GM19239 (cell line): ENCODE results near the gene FAM168A.

ENCODE experiments used
- DNase-seq: peaks from one replicate; pipeline ENCODE4 v3.0.0; 2011; ENCODE audit warnings: low spot score; ENCODE audit not compliant: insufficient read length
- FAIRE-seq: peaks from 2 replicates; lab custom pipeline; 2011; peaks lifted over from hg19 to GRCh38; lab: Jason Lieb, UNC

FAM168A gene

GRCh38 chr11:73382747-73383146 lies 215.2 kb downstream of the FAM168A start:
- no peak for DNase-seq
- FAIRE-seq = no peak

- no peak for DNase-seq
- no peak for FAIRE-seq
Observed at GRCh38 chr11:73382183-73382582, 215.7 kb downstream of the FAM168A start.

- no peak for DNase-seq
- no peak for FAIRE-seq
Observed at GRCh38 chr11:73381589-73381988, 216.3 kb downstream of the FAM168A start.

- DNase-seq (no peak), FAIRE-seq (no peak)
Observed at GRCh38 chr11:73380897-73381410, 217.0 kb downstream of the FAM168A start.

GRCh38 chr11:73380331-73380730 lies 217.6 kb downstream of the FAM168A start:
- FAIRE-seq = no peak
- no peak for DNase-seq

GRCh38 chr11:73379189-73379880 lies 218.6 kb downstream of the FAM168A start:
- FAIRE-seq (no peak), DNase-seq (no peak)

GRCh38 chr11:73376803-73377629 lies 220.9 kb downstream of the FAM168A start:
- DNase-seq (peak; percentile 63), FAIRE-seq (peak; percentile 88)

GRCh38 chr11:73376160-73376802 lies 221.6 kb downstream of the FAM168A start, which contains the start of gene RELT:
RELT (plus strand) TSS chr11:73376399; CDS start chr11:73389137, 12,738 bp downstream.
- FAIRE-seq (peak; percentile 94), DNase-seq (peak; percentile 96)

- no peak for FAIRE-seq
- no peak for DNase-seq
Observed at GRCh38 chr11:73375830-73376159, 222.1 kb downstream of the FAM168A start.

GRCh38 chr11:73374151-73374550 lies 223.8 kb downstream of the FAM168A start:
- FAIRE-seq (no peak), DNase-seq (no peak)

GRCh38 chr11:73372375-73372993 lies 225.4 kb downstream of the FAM168A start:
- DNase-seq = no peak
- FAIRE-seq = peak; percentile 51

GRCh38 chr11:73367482-73368024 lies 230.4 kb downstream of the FAM168A start:
- FAIRE-seq = no peak
- DNase-seq = no peak

GRCh38 chr11:73366953-73367352 lies 231.0 kb downstream of the FAM168A start:
- no peak for FAIRE-seq
- no peak for DNase-seq

GRCh38 chr11:73366265-73366610 lies 231.7 kb downstream of the FAM168A start:
- FAIRE-seq = peak; percentile 54
- DNase-seq = no peak

- peak; percentile 53 for FAIRE-seq
- no peak for DNase-seq
Observed at GRCh38 chr11:73365352-73366264, 232.3 kb downstream of the FAM168A start.

- no peak for DNase-seq
- no peak for FAIRE-seq
Observed at GRCh38 chr11:73363147-73363546, 234.8 kb downstream of the FAM168A start.

- FAIRE-seq = no peak
- no peak for DNase-seq
Observed at GRCh38 chr11:73361953-73362776, 235.7 kb downstream of the FAM168A start.

- DNase-seq = no peak
- no peak for FAIRE-seq
Observed at GRCh38 chr11:73360743-73361369, 237.1 kb downstream of the FAM168A start.
